Sciatic nerve (tissue), 2 donors: Measurements from ENCODE around the gene TMEM273. TPM values are rescaled to one million over a fixed set of nuclear protein-coding genes. Genes with fewer than 3 reads are reported as not detected.
A peak's percentile ranks its signal among the peaks of the same experiment; 100 is the strongest.
"Not testable (repeated sequence)": the region's sequence is repeated elsewhere in the genome, so short reads cannot be mapped to it uniquely, and the experiment has no call there.

ENCODE experiments used
- ATAC-seq: fragments of 200-7000 bp; cut with Tn5 transposase; one replicate; pipeline ENCODE4 v1.9.1; 2020; ENCODE audit warnings: mild to moderate bottlenecking, moderate library complexity
- DNase-seq: peaks from one replicate; pipeline ENCODE4 v3.0.0-alpha.2; 2020; ENCODE audit warnings: low spot score
- intact Hi-C: fragments of 100-400 bp; cut with DNase I; formaldehyde crosslinking; loops from one replicate; pipeline ENCODE4 v1.14.2; 2022
- total RNA-seq: library from RNA; stranded (reverse); fragmentation: NEBNext Ultra II Directional; extraction: Animal tissue kit (Norgen Biotek cat#: 25700); gene quantifications from one replicate; pipeline ENCODE4 v1.2.1, GENCODE V29; 2021
- donor health status: DM: no; HTN: no; CAD: no.
- donor health status: DM: no; HTN: no; CAD: no.

TMEM273 gene
- total RNA-seq, 1 donor from 2014 or later = 35.1 TPM

DNA sequence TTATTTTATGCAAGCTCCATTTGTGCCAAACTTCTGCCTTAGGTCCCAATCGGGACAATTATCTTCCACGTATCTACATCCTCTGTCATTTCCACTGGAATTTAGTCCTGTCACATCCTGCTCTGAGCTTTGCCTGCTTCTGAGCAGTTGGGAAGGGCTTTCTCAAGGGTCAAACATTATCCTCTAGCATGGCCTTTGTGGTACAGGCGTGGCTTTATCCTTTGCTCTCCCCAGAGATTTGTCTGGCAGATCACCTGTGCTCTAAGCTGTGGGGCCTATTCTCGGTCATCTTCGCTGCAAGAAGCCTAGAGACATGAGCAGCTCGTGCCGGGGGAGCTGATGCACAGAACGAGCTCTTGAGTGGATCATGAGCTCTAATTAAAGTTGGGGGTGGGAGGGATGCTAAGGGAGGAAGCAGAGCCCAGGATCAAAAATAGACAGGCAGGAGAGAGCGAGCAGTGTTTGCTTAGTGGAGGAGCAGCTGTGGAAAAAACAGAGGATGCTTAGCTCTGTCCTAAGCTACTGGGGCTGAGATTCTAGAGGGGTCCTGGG, 19.8 kb upstream of the TMEM273 start:
- ATAC-seq (no peak), DNase-seq (no peak)
- intact Hi-C loops = no loop called here

DNA sequence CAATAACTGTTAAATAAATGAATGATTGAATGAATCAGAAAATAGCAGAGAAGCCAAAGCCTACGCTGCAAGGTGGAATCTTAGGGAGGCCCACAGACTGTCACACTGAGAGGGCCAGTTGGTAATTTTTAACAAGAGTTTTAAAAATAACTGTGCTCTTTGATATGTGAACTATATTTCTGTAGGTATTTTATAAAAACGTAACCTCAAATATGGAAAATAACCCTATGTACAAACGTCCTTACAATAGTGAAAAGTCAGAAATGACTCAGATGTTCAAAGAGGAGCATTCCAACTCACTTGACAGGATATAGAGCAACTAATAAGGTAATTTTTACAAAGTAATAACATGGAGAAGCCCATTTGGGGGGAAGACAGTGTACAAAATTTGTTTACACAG, 18.9 kb upstream of the TMEM273 start:
- intact Hi-C loops = no loop called here
- ATAC-seq (no peak), DNase-seq (no peak)

DNA sequence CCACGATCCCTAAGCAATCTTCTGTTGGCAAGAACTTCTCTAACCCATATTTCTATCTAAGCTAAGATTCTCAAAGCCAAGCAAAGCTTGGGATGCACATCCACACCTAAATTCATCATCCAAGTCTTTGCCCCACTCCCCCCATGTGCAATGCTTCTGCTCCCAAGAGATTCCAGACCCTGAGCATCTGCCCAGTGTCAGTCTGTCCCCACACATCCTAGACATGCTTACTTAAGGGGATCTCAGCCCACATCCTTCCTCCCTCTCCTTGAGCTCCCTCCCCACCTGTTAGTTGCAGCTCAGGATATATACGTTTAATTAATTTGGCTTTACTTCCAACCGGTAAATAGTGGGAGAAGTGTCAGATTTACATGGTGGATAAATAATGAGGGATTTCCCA, 17.0 kb upstream of the TMEM273 start:
- intact Hi-C loops = no loop called here
- DNase-seq = no peak
- no peak for ATAC-seq

DNA sequence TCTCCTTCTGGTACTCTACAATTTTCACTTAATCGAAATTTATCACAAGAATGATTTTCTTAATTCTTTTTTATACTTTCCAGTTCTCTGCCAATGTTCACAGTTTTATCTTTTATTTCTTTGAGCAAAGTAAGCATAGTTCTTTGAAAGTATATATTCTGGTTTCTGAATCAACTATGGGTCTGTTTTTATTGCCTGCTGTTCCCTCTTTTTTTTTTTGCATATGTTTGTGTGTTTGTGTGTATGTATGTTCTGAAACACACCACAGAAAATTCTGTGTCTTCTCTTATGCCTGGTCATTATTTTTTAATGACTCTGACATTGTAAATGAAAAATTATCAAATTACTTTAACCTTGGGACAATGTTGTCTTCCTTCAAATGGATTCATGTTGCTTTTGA, 15.9 kb upstream of the TMEM273 start:
- ATAC-seq (no peak), DNase-seq (no peak)
- intact Hi-C loops = no loop called here

DNA sequence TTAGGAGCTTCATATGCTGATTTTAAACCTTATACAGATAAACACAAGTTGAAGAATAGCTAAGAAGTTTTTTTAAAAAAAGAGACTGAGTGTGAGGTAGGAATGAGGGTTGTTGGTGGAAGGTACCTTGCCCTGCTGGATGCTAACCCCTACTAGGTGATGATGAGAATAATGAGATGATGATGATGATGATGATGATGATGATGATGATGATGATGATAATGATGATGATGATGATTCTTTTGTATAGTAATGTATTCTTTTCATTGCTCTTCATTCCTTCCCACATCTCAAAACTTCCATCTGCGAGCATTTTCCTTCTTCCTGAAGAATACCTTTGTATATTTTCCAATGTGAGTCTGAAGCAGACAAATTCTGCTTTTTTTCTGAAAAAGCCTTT, 14.1 kb upstream of the TMEM273 start:
- no peak for ATAC-seq
- intact Hi-C loops = no loop called here
- no peak for DNase-seq

DNA sequence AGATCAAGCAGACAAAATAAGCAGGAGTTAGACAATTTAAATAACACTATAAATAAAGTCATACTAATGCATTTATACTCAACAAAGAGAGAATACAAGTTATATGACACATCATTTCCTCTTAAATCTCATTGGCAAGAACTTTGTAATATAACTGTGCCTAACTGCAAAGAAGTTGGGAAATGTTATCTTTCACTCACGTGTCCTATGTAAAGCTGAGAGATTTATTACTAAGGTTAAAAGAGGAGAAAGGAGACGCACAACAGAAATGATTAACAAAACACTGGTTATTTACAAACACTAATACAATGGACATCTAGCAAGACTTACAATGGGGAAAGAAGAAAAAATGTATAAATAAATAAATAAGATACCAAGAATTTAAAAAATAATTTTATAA, 12.7 kb upstream of the TMEM273 start:
- ATAC-seq (no peak), DNase-seq (no peak)
- intact Hi-C loops = no loop called here

DNA sequence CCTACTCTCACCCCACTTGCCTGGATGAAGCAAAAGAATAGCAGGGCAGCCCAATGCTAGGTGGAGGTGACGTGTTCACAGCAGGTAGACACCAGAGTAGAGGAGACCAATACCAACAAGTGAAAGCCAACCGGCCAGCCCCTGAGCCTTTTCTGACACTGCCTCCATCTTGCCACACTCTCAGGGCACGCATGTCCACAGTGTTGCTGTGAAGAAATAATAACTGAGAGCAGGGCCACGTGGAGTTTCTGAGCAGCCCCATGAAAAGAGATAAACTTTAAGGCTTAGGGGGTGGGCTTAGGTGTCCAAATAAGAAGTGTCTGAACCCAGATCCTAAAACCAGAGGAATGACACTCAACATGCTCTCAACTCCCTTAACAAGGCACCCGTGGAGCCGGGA, 9.0 kb upstream of the TMEM273 start:
- DNase-seq (no peak), ATAC-seq (no peak)
- intact Hi-C loops = no loop called here

DNA sequence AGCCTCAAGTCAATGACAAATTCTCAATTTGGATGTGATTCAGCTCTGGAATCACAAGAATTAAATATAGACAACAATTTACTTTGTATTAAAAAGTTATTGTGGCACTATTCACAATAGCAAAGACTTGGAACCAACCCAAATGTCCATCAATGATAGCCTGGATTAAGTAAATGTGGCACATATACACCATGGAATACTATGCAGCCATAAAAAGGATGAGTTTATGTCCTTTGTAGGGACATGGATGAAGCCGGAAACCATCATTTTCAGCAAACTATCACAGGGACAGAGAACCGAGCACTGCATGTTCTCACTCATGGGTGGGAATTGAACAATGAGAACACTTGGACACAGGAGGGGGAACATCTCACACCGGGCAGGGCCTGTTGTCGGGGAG, 7.7 kb upstream of the TMEM273 start:
- ATAC-seq, intact Hi-C loops: not testable (repeated sequence)

DNA sequence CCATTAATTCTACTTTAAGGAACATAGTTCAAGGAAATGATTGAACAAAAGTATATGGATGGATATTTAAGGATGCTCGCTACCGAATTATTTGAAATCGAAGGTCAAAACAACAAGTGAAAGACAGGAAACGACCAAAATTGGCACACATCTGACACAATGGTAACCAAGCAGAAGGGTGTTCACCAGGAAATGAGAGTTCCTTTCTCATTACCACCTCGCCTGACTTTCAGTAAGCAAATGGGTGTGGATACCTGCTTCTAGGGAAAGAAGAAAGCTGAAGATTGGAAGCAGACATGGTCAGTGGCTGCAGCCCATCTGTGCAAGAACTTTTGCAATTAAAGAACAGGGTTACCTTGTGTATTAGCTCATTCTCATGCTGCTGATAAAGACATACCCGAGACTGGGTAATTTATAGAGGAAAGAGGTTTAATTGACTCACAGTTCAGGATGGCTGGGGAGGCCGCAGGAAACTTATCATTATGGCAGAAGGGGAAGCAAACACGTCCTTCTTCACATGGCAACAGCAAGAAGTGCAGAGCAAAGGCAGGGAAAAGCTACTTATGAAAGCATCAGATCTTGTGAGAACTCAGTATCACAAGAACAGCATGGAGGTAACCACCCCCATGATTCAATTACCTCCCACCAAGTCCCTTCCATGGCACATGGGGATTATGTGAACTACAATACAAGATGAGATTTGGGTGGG, 6.2 kb upstream of the TMEM273 start:
- ATAC-seq = no peak
- intact Hi-C loops = no loop called here
- no peak for DNase-seq

More for the DNA sequence above, 7.7 kb upstream of the TMEM273 start:
- DNase-seq = not testable (repeated sequence)

DNA sequence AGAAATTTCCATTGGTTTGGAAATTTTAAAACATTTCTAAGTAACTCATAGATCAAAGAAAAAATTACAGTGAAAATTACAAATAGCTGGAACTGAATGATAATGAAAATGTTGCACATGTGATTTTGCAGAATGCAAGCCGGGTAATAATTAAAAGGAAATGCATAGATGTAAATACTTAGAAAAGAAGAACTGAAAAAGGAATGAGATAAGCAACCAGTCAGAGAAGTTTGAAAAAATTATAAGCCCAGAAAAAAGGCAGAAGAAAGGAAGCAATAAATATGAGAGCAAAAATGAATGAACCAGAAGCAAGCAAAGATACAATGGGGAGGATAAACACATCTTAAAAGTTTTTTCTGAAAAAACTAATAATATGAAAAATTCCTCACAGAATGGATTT, 3.2 kb upstream of the TMEM273 start:
- ATAC-seq (no peak), DNase-seq (no peak)
- intact Hi-C loops = no loop called here

DNA sequence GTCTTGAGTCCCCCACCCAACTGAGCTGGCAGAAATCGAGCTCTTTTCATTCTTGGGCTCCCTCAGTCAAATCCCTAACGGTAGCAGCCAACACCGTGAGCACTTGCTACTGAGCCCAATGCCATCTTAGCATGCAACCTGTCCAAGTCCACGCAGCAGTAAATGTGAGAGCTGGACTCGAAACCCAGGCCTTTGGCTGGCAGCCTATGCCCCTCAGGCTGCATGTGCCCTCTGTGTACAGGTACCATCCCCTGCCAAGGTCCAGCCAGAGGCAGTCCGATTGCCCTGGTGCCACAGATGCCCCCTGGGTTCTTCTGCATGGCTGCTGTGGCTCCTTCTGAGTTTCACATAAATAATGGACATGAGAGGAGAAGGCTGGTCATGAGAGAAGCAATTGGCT, 1.2 kb upstream of the TMEM273 start:
- ATAC-seq (no peak), DNase-seq (peak; percentile 27)
- intact Hi-C loops = no loop called here

DNA sequence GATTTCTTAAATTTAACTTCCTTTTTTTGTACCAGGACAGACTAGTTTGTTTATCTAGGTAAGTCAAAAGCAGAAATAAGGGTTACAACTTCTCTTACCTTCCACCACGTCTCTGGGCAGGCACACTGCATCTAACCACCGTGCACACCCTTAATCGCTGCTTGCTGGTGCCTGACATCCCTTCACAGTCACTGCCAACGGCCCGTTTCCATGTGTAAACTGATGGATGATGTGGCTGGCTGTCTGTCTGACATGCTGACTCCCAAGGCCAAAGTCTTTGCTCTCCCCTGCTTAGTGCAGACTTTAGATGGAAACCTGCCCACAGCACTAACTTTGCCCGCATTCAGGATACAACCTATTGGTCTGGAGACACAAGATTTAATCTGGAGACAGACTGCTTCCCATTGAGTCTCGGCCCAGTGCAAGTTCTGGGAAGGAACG, 1.1 kb downstream of the TMEM273 start:
- ATAC-seq = no peak
- intact Hi-C loops = no loop called here
- peak; percentile 28 for DNase-seq

DNA sequence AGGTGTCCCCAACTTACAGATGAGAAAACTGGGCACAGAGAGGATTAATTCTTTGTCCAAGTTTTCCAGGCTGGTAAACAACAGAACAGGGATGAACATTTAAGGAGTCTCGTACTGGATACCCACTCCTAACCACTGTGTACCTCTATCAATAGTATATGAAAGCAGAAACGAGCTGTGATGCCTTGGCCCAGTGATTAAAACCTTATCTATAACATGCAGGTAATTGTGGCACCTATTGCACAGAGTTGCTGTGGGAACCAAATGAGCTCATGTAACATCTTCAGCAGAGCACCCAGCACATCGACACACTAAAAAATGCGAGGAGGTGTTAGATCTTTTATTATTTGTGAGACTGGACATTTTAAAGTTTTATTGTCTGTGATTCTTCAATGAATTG, 1.6 kb downstream of the TMEM273 start:
- no peak for ATAC-seq
- DNase-seq = no peak
- intact Hi-C loops = no loop called here

DNA sequence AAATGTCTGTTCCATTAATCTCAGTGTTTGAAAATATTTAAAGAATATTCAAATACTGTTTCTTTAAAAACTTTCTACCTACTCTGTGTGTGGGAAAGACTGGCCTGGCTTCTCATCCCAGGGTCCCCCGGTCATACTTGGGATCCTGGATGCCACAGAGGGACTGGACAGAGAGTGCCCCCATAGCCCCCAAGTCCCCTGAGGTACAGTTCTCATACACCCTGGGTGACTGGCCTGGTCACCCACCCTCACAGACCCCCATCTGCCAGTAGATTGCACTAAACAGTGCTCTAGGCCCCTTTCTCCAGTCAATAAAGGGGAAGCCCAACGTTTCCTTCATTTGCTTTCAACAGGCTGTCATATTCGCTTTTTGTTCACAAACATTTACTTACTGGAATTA, 3.0 kb downstream of the TMEM273 start:
- intact Hi-C loops = no loop called here
- DNase-seq (no peak), ATAC-seq (no peak)

DNA sequence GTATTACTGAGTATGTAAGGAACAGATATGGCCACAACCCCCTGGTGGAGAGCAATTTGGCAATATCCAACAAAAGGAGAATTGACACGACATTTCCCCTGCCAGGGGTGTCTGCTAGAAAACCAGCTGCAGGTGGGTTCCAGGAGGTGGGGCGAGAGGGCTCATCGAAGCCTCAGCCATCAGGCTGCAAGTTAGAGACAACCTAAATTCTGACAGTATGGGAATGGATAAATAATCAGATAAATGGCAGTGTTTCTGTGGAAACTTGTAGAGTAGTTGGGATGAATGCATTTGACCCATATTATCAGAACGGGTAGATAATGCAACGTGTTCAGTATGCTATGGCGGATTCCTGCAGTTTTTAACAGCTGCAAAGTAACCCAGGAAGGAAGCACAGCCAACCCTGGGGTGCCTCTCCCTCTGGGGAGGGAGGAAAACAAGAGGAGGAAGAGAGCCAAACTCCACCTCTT, 3.5 kb downstream of the TMEM273 start:
- DNase-seq (no peak), ATAC-seq (no peak)
- intact Hi-C loops = no loop called here

DNA sequence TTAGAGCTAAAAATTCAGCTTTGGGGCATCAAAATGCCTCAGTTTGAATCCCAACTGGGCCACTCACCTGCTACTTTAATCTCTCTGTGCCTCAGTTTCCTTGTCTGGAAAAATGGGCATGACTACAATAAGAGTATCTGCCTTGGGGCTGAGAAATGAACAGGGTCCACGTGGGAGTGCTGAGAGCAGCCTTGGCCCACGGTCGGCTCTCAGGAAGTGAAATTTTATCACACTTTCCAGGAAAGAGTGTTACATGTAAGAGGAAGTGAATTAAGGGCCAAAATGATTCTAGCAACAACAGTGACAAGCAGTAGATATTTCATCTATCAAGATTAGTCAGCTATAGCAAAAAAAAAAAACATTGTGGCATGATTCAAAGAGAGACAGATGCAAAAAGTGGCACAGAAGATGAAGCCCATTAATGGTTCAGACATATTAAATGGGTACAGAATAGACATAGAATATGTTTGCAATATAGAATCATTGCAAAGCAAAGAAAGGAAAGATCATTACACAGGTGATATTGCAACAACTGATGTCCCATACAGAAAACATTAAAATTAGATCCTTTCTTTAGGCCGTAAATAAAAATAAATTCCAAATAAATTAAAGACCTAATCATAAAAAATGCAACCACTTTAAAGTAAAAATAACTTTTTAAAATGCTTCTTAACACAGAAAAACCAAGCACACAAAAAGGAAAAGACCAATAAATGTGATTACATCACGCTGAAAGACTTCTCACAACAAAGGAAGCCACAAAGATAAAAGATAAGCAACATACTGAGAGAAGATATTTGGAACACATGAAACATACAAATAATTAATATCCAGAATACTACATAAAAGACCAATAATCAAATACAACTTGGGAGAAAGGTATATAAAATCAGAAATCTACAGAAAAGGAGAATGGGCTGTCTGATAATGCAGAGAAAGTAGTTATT, 4.3 kb downstream of the TMEM273 start:
- ATAC-seq = no peak
- DNase-seq = peak; percentile 26
- intact Hi-C loops = no loop called here

DNA sequence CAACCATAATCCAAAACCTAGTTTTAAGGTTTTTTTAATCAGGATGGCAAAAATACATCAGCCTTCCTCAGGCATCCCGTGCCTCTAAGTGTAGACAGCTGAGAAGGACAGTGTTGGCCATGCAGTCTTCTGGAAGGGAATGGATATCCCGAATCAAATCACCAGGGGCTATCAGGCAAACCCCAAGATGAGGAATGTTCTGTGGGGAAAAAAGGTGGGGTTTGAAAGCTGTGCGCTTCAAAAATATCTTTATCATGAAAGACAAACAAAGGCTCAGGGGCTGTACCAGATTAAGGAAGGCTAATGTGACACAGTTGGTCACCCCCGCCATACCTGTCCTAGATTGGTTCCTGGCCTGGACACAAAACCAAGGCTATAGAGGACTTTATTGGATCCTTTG, 5.4 kb downstream of the TMEM273 start:
- intact Hi-C loops = no loop called here
- ATAC-seq (no peak), DNase-seq (no peak)

DNA sequence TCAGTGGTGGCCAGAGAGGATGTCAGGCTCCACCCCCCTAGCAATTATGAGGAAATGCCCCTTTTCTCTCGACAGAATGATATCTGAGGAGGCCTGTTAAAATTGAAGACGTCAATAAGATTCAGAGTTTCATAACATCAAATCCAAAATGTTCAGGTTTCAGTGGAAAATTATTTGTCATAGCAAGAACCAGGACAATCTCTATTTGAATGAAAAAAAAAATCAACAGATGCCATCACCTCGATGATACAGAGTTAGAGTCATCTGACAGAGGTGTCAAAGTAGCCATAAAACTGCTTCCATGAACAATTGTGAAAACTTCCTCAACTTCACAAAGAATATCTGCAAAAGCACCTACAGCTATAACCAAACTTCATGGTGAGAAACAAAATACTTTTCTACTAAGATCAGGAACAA, 7.7 kb downstream of the TMEM273 start:
- DNase-seq = no peak
- no peak for ATAC-seq
- intact Hi-C loops = no loop called here

DNA sequence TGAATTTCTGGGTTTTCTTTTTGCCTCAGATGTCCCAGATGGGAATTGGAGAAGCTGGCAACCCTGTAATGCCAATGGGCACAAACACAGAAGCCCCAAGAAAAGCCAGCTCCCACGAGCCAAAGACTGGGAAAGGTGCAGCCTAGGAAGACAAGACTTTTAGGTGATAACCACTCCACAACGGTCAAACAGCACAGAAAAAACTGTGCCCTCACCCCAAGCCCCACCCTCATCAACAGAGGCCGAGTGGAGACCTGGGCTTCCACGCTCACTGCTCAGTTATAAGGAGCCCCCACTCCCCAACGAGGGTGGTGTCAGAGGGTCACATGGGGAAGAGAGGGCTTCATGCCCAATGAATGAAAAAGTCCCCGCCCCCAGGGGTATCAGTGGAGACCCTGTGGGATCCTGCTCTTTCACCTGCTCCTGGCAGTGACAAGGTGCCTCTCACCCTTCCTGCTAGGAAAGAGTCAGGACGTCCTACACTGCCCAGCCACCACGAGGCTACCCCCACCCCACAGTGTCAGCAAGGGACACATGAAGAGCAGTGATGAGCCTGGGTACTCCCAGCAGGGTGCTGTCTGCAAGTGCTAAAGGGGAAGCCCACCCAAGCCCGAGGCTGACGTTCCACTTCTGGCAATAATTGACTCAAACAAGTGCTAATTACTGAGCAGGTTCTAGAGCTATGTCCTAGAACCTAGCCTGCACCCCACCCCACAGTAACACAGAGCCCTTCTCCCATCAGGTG, 8.3 kb downstream of the TMEM273 start:
- intact Hi-C loops = no loop called here
- ATAC-seq (no peak), DNase-seq (peak; percentile 41)
